DMS153 treated with DMSO at 0.1 percent for 48 hours (cell line): Measurements from ENCODE around the gene FBH1.
"Not testable (repeated sequence)": the region's sequence is repeated elsewhere in the genome, so short reads cannot be mapped to it uniquely, and the experiment has no call there.

Source experiments
- DNase-seq: peaks from one replicate; lab custom pipeline; 2025; ENCODE audit not compliant: unreplicated experiment; lab: John Stamatoyannopoulos, UW

Gene FBH1

DNA sequence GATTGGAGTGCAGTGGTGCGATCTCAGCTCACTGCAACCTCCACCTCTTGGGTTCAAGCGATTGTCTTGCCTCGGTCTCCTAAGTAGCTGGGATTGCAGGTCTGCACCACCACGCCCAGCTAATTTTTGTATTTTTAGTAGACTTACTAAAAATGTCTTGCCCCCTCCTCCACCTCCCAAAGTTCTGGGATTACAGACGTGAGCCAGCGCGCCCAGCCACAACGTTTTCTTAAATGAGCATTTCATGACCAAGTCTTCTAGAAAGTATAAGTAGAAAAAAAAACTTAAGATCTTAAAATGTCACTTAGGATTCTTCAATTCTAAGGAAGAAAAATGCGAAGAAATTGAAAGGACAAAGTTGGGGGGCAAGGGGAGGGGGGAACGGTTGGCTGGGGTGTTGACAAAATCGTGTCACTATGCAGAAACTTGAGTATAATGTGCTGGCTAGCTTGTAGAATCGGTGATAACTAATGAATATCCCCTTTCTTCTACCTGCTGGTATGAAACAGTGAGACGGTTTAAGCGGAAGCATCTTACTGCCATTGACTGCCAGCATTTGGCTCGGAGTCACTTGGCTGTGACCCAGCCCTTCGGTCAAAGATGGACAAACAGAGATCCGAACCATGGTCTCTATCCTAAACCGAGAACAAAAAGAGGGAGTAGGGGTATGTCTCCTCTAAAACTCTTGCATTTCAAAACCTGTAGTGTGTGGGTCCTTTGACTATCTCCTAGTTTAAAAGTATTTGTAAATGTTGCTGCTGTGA, 12.7 kb downstream of the FBH1 start:
- no peak for DNase-seq

GRCh38 chr10:5903563-5903962, 13.5 kb downstream of the FBH1 start:
- DNase-seq: no peak

DNA sequence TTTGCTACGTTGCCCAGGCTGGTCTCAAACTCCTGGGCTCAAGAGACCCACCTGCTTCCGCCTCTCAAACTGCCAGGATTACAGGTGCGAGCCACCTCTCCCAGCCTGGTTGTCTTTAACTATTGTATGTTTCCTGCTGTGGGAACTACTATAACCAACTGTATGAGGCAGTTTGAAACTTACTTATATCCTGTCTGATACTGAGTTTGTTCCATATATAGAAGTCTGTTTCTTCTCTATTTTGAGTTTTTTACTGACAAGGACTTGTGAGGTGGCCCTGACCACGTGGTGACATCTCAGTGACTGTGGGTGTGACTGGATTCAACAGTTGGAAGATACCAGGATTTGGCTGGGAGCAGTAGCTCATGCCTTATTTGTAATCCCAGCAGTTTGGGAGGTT, 14.2 kb downstream of the FBH1 start:
- no peak for DNase-seq

DNA sequence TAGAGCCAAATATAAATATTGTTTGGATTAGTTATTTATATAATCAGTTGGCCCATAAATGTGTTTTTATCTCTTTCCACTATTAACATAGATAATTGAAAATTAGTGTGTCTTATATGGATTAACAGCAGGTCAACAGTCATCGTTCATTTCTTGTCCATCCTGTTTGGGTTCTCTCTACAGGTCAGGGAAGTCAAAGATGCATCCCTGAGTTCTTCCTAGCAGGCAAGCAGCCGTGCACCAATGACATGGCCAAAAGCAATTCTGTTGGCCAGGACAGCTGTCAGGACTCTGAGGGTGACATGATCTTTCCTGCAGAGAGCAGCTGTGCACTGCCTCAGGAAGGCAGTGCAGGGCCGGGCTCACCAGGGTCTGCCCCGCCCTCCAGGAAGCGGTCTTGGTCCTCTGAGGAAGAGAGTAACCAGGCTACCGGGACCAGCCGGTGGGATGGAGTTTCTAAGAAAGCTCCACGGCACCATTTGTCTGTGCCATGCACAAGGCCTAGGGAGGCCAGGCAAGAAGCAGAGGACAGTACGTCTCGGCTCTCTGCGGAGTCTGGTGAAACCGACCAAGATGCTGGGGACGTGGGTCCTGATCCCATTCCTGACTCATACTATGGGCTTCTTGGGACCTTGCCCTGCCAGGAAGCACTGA, 15.9 kb downstream of the FBH1 start:
- DNase-seq: no peak

- no peak for DNase-seq
Measured at GRCh38 chr10:5906651-5907050, 16.6 kb downstream of the FBH1 start.

DNA sequence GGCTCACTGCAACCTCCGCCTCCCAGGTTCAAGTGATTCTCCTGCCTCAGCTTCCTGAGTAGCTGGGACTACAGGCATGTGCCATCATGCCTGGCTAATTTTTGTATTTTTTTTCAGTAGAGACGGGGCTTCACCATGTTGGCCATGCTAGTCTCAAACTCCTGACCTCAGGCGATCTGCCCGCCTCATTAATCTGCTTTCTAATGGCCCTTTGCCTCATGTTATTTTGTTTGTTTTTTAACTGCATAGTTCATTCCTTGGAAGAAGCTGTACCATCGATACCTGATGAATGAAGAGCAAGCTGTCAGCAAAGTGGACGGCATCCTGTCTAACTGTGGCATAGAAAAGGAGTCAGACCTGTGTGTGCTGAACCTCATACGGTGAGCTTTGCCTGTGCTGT, 18.6 kb downstream of the FBH1 start:
- not testable (repeated sequence) for DNase-seq

DNA sequence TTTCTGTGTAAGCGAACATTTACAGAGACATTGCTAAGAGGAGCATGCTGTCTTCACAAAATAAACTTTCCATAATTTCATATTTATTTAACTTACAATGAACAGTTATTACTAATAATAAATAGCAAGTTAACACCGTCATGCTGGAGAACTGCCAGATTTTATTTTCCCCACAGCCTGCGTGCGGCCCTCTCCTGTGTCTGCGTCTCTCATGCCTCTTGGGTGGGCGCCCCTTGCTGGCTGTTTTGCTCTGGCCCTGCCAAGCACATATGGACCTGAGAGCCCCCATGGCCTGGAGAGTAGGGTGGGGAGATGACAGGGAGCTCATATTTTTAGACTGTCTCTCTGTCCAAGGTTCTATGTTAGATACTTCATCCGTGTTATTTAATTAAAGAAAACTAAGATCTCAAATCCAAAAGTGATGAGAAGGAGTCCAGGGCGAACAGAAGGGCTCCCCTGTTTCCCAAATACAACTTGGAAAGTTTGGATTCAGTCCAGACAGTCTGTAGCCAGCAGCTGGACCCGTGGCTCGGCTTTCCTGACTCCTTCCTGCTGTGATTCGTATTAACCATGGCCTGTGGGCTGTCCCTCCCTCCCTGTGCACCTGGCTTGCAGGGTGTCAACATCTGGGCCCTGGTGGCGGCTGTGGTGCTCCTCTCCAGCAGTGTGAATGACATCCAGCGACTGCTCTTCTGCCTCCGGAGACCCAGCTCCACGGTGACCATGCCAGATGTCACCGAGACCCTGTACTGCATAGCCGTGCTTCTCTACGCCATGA, 20.5 kb downstream of the FBH1 start:
- DNase-seq: no peak

- no peak for DNase-seq
Measured at GRCh38 chr10:5911670-5912069, 21.6 kb downstream of the FBH1 start.

DNA sequence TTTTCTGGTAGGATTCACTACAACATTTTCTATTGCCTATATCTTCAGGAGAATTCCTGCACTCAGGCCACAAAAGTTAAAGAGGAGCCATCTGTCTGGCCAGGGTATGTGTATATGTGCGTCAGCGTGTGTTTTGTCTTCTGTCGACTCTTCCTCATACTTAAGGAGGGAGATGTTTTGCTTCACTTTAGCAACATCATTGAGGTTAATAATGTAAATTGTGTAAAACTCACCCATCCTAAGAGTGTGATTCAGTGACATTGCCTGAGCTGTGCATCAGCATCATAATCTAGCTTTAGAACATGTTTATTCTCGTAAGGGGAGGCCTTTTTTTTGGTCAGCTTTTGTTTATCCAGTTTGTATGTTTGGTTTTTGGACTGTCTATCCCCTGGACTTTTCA, 23.7 kb downstream of the FBH1 start:
- DNase-seq: no peak

DNA sequence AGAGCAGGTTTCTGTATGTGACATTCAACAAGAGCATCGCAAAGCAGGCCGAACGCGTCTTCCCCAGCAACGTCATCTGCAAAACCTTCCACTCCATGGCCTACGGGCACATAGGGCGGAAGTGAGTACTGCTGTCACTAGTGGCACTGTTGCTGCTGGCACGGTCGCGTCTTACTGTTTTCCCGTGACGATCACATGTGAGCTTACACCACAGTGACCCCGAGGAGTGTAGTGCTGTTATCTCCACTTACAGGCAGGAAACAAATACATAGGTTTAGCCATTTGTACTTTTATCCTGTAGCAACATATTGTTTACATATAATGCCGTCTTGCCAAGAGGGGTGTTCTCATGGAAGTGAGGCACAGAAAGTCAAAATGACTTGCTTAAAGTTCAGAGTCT, 25.4 kb downstream of the FBH1 start:
- no peak for DNase-seq

GRCh38 chr10:5917305-5917704, 27.3 kb downstream of the FBH1 start:
- DNase-seq: no peak

DNA sequence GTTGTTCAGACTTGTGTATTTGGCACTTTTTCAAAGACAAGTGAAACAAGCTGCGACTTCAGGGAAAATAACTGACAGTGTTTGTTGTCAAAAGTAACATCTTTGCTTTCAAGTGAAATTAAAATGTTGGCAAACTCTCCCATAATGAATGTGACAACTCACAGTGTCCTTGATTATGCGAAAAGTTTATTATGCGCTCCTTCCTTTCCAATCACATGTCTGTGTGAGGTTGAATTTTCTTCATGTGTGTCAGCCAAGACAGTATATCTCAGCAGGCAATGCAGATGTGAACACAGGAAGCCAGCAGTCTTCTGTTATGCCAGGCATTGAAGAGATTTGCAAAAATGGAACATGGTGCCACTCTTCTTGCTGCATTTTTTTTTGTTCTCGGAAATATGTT, 28.7 kb downstream of the FBH1 start:
- no peak for DNase-seq

GRCh38 chr10:5919568-5919967, 29.5 kb downstream of the FBH1 start:
- no peak for DNase-seq

DNA sequence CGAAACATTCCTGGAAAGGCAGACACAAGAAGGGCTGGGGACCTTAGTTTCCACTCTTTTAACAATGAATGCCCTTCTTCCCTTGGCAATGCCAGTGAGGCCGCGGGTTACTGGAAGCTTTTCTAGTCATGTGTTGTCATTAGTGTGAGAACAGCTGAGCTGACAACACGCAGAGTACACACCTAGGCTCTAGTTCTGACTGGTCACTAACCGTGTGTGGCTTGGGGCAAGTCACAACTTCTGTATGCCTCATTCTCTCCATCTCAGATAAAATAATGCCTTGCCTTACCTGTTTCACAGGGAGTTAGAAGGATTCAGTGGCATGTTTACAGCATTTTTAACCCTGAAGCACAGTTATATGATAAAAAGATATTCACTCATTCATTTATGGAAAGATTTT, 31.7 kb downstream of the FBH1 start:
- no peak for DNase-seq

- no peak for DNase-seq
Measured at GRCh38 chr10:5924889-5925288, 34.8 kb downstream of the FBH1 start.

DNA sequence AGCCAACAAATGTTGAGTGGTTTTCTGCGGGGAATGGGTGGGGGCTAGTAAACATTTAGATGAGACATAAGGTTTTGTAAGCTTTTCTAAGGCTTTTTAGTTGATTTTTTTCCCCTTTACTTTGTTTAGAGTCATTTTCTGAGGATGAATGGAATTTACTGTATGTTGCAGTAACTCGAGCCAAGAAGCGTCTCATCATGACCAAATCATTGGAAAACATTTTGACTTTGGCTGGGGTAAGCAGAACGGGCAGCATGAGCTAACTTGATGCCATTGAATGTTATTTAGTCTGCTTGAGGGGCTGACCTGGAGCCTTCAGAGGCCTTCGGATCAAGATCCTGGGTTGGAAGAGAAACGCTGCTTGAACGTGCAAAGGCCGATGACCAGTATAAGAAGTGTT, 37.3 kb downstream of the FBH1 start:
- DNase-seq: no peak

GRCh38 chr10:5929442-5929841, 39.4 kb downstream of the FBH1 start:
- DNase-seq: no peak

DNA sequence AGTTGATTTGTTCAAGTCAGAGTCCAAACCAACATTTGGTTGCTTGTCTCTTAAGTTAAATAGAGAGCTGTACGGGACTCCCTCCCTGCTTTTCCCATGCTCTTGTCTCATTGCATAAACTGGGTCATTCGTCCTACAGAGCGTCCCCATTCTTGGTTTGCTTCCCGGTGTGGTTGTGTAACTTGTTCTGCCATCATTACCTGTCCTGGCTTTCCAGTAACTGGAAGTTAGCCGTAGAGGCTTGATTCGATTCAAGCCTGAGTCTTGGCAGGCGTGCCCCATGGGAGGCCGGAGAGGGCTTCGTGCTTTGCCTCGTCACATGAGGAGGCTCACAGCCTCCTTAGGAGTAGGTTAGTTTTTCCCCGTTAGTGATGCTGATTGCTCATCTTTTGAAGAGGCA, 40.2 kb downstream of the FBH1 start:
- no peak for DNase-seq

GRCh38 chr10:5932345-5932744, 42.3 kb downstream of the FBH1 start:
- no peak for DNase-seq

DNA sequence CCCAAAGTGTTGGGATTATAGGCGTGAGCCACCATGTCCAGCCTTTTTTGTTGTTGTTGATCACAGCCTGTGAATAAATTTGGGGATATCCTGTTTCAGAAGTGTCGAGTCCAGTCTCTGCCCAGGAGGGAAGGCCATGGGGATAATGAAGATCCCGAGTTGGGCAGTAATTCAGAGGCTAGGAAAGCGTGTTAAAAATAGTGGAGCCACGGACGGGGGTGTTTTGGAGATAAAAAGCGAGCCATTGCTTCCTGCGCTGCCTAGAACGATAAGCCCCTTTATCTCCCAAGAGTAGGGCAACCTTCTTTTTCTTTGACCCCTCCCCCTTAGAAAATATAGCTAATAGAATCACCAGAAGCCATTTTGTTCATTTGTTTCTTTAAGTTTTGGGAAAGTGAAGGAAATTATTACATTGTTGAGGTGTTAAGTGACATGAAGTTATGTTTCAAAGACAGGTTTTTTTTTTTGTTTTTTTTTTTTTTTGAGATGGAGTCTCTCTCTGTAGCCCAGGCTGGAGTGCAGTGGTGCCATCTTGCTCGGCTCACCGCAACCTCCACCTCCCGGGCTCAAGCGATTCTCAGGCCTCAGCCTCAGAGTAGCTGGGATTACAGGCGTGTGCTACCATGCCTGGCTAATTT, 44.0 kb downstream of the FBH1 start:
- DNase-seq: no peak

DNA sequence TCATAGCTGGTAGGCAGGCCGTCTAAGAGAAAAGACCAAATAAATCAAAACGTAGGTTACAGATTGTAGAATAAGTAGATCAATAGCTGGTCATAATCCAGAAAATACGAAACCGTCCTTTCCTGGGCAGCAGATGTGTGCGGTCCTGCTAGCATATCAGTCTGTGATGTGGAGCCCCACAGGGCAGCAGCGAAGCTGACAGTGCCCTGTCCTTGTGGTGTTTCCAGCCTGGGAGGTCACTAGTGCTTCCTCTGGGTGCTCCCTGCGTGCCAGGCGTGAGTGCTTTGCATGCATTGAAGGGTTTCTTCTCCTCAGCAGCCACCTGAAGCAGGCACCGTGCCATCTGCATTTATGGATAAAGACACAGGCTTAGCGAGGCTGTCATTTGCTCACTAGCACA, 45.6 kb downstream of the FBH1 start:
- DNase-seq: no peak

GRCh38 chr10:5937016-5937415, 47.0 kb downstream of the FBH1 start:
- no peak for DNase-seq
